T-helper 22 cell (primary cell): ENCODE data around the gene GMDS.

Experiments
- DNase-seq: peaks from one replicate; pipeline ENCODE4 v3.0.0-alpha.2; 2020; ENCODE audit warnings: low read depth

The GMDS gene

GRCh38 chr6:1612974-1613306, 632.5 kb downstream of the GMDS start:
- no peak for DNase-seq

- no peak for DNase-seq
Measured at GRCh38 chr6:1612299-1612973, 633.0 kb downstream of the GMDS start.

- DNase-seq = no peak
Measured at GRCh38 chr6:1611572-1612298, 633.7 kb downstream of the GMDS start.

GRCh38 chr6:1611322-1611571, 634.2 kb downstream of the GMDS start:
- DNase-seq = no peak

- no peak for DNase-seq
Measured at GRCh38 chr6:1610497-1611321, 634.7 kb downstream of the GMDS start.

- DNase-seq = no peak
Measured at GRCh38 chr6:1609648-1610496, 635.5 kb downstream of the GMDS start, which contains the start of gene FOXC1. FOXC1 (plus strand) TSS chr6:1609915; CDS start chr6:1610446, 531 bp downstream.

- DNase-seq = no peak
Measured at GRCh38 chr6:1609041-1609647, 636.3 kb downstream of the GMDS start.

GRCh38 chr6:1608222-1609040, 637.0 kb downstream of the GMDS start:
- no peak for DNase-seq

GRCh38 chr6:1607516-1608221, 637.7 kb downstream of the GMDS start:
- DNase-seq = no peak

GRCh38 chr6:1606780-1607515, 638.5 kb downstream of the GMDS start:
- no peak for DNase-seq

- no peak for DNase-seq
Measured at GRCh38 chr6:1605893-1606779, 639.3 kb downstream of the GMDS start.

- DNase-seq = no peak
Measured at GRCh38 chr6:1605004-1605892, 640.2 kb downstream of the GMDS start.

- peak; percentile 18 for DNase-seq
Measured at GRCh38 chr6:1604158-1605003, 641.0 kb downstream of the GMDS start.

- DNase-seq = no peak
Measured at GRCh38 chr6:1603708-1604107, 641.7 kb downstream of the GMDS start.

GRCh38 chr6:1602049-1602713, 643.2 kb downstream of the GMDS start:
- DNase-seq = no peak
